Endothelial cell of umbilical vein (primary cell): ENCODE measurements around the gene HTATSF1.

Experiments
- EZH2 ChIP-seq: IDR thresholded peaks from 2 replicates; pipeline ENCODE4 v1.6.1; 2012; ENCODE audit warnings: borderline replicate concordance, low read depth, mild to moderate bottlenecking, moderate library complexity, low read length, inconsistent platforms; ENCODE audit not compliant: severe bottlenecking
- FOS ChIP-seq: IDR thresholded peaks from 2 replicates; pipeline ENCODE4 v1.6.1; 2011; ENCODE audit warnings: mild to moderate bottlenecking, low read length, moderate library complexity, borderline replicate concordance; ENCODE audit not compliant: insufficient read depth
- JUN ChIP-seq: IDR thresholded peaks from 2 replicates; pipeline ENCODE4 v1.6.1; 2011; ENCODE audit warnings: borderline replicate concordance, low read depth; ENCODE audit not compliant: insufficient read length, insufficient read depth
- POLR2A ChIP-seq: IDR thresholded peaks from 2 replicates; pipeline ENCODE4 v1.6.1; 2012; ENCODE audit warnings: low read depth, mild to moderate bottlenecking, control low read depth, low read length
- POLR2AphosphoS5 ChIP-seq: IDR thresholded peaks from 2 replicates; pipeline ENCODE4 v1.6.1; 2012; ENCODE audit warnings: low read depth, mild to moderate bottlenecking, control low read depth, low read length, moderate library complexity; ENCODE audit not compliant: insufficient read depth
- TF ChIP-seq, protein P1 (sequence below): IDR thresholded peaks from 2 replicates; pipeline ENCODE4 v1.6.1; 2011; ENCODE audit not compliant: insufficient read depth, insufficient read length
- TF ChIP-seq, protein P2 (sequence below), 2 donors: IDR thresholded peaks; 1 replicate in 1 of 2; 2 replicates in 1 of 2; pipeline ENCODE4 v1.5.1; 2011; ENCODE audit warnings: low read length in 2 of 2, mild to moderate bottlenecking in 2 of 2, moderate library complexity in 2 of 2, control low read depth in 1 of 2, inconsistent platforms in 1 of 2, low read depth in 1 of 2; ENCODE audit not compliant: insufficient read depth in 1 of 2; ENCODE audit errors: extremely low read depth in 1 of 2

DNA sequence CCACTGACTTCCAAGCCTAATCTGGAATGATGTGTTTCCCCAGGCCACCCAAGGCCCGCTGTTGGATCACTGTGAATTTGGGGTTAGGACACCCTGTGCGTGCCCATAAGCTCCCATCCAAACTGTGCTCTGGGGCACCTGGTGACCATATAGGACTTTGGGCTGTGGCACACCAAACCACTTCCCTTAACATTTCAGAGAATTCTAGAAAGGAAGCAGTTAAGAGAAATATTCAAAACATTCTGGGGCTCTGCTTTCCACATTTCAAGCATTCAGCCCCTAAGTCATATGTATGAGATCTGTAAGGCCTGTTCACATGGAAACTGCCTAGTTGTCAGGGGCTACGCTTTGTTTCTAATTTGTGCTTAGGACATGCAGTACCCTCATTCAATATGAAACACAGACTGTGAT lies 49.0 kb downstream of the HTATSF1 start:
- TF ChIP-seq, protein P1, sequence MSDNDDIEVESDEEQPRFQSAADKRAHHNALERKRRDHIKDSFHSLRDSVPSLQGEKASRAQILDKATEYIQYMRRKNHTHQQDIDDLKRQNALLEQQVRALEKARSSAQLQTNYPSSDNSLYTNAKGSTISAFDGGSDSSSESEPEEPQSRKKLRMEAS = no peak
- TF ChIP-seq, protein P2, sequence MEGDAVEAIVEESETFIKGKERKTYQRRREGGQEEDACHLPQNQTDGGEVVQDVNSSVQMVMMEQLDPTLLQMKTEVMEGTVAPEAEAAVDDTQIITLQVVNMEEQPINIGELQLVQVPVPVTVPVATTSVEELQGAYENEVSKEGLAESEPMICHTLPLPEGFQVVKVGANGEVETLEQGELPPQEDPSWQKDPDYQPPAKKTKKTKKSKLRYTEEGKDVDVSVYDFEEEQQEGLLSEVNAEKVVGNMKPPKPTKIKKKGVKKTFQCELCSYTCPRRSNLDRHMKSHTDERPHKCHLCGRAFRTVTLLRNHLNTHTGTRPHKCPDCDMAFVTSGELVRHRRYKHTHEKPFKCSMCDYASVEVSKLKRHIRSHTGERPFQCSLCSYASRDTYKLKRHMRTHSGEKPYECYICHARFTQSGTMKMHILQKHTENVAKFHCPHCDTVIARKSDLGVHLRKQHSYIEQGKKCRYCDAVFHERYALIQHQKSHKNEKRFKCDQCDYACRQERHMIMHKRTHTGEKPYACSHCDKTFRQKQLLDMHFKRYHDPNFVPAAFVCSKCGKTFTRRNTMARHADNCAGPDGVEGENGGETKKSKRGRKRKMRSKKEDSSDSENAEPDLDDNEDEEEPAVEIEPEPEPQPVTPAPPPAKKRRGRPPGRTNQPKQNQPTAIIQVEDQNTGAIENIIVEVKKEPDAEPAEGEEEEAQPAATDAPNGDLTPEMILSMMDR (IDR thresholded peaks at IDR 0.05; ENCODE audit: extremely low read depth in 1 of 2, insufficient read depth in 1 of 2, low read depth in 1 of 2, low read length in 2 of 2) = no peak
- TF ChIP-seq POLR2A (no peak), FOS (no peak), POLR2AphosphoS5 (no peak), JUN (no peak), EZH2 (no peak)
